OCI-LY7 (cell line): ENCODE data around the gene MEF2C. TPM values are rescaled to one million over a fixed set of nuclear protein-coding genes. Genes with fewer than 3 reads are reported as not detected.

Experiments used
- BruUV-seq: library from RNA; stranded (reverse); fragments of 400-500 nt; replicated peaks from 2 replicates; lab custom pipeline; 2021; lab: Mats Ljungman, UMichigan
- CTCF ChIA-PET: fragments of 300-600 bp; sonication (Branson Sonifier 250); formaldehyde crosslinking; loops from one replicate; lab custom pipeline; 2022; ENCODE audit warnings: antibody characterized with exemption; ENCODE audit not compliant: unreplicated experiment; lab: Charles Lee
- POLR2A ChIA-PET: fragments of 300-600 bp; sonication (Branson Sonifier 250); formaldehyde crosslinking; loops from one replicate; lab custom pipeline; 2022; ENCODE audit warnings: antibody characterized with exemption; lab: Charles Lee
- DNase-seq: peaks from one replicate; pipeline ENCODE4 v3.0.0-alpha.2; 2015; ENCODE audit warnings: low spot score
- H2AFZ ChIP-seq: fragments of 200-600 bp; sonication (generic), shearing (Covaris generic); 2 replicates; pipeline ENCODE4 v1.6.1; 2014; ENCODE audit warnings: mild to moderate bottlenecking, antibody characterized with exemption, low read length, moderate library complexity
- H3K27ac ChIP-seq: fragments of 200-600 bp; sonication (generic); 2 replicates; pipeline ENCODE4 v1.5.1; 2014; ENCODE audit warnings: mixed run types, low read depth, mild to moderate bottlenecking, moderate library complexity, low read length, inconsistent platforms; ENCODE audit not compliant: poor library complexity, severe bottlenecking
- H3K36me3 ChIP-seq: fragments of 200-600 bp; sonication (generic); 2 replicates; pipeline ENCODE4 v1.6.1; 2014; ENCODE audit warnings: mild to moderate bottlenecking, antibody characterized with exemption, low read length, moderate library complexity, mixed read lengths; ENCODE audit not compliant: insufficient read depth
- H3K4me1 ChIP-seq: fragments of 200-600 bp; sonication (generic); 2 replicates; pipeline ENCODE4 v1.5.1; 2014; ENCODE audit warnings: mild to moderate bottlenecking, low read length; ENCODE audit not compliant: insufficient read depth, poor library complexity, severe bottlenecking
- H3K4me2 ChIP-seq: fragments of 200-600 bp; sonication (generic); 2 replicates; pipeline ENCODE4 v1.6.1; 2014; ENCODE audit warnings: mild to moderate bottlenecking, low read length
- H3K4me3 ChIP-seq: fragments of 200-600 bp; sonication (generic); 2 replicates; pipeline ENCODE4 v1.5.1; 2014; ENCODE audit warnings: mild to moderate bottlenecking, low read depth, low read length; ENCODE audit not compliant: poor library complexity, severe bottlenecking
- H3K79me2 ChIP-seq: fragments of 200-600 bp; sonication (generic); 2 replicates; pipeline ENCODE4 v1.6.1; 2016; ENCODE audit warnings: low read depth, mild to moderate bottlenecking, low read length, moderate library complexity, mixed read lengths; ENCODE audit not compliant: insufficient read depth
- H3K9me2 ChIP-seq: fragments of 200-600 bp; sonication (generic); 2 replicates; pipeline ENCODE4 v1.6.1; 2016; ENCODE audit warnings: mild to moderate bottlenecking, low read length, mixed read lengths; ENCODE audit not compliant: insufficient read depth
- H3K9me3 ChIP-seq: fragments of 200-600 bp; sonication (generic); 2 replicates; pipeline ENCODE4 v1.6.1; 2014; ENCODE audit warnings: mild to moderate bottlenecking, mixed run types, low read length, mixed read lengths
- H4K20me1 ChIP-seq: fragments of 200-600 bp; sonication (generic); 2 replicates; pipeline ENCODE4 v1.6.1; 2014; ENCODE audit warnings: mild to moderate bottlenecking, antibody characterized with exemption, low read length, moderate library complexity, mixed read lengths; ENCODE audit not compliant: insufficient read depth
- CTCF ChIP-seq: fragments of 200-600 bp; sonication (generic); conservative IDR thresholded peaks from 2 replicates; pipeline ENCODE4 v1.5.1; 2014; ENCODE audit warnings: mild to moderate bottlenecking, antibody characterized with exemption, low read length, moderate library complexity, mixed read lengths
- EZH2phosphoT487 ChIP-seq: fragments of 200-600 bp; sonication (generic); IDR thresholded peaks from 2 replicates; pipeline ENCODE4 v1.6.1; 2018; ENCODE audit warnings: low read depth, borderline replicate concordance, mild to moderate bottlenecking, mixed run types, antibody characterized with exemption, low read length, moderate library complexity, mixed read lengths
- intact Hi-C: fragments of 100-400 bp; cut with micrococcal nuclease; formaldehyde crosslinking; loops from one replicate; pipeline ENCODE4 v1.10.0; 2022; ENCODE audit not compliant: unreplicated experiment
- total RNA-seq, 2 experiments: library from RNA; depleted of rRNA in 1 of 2; stranded (reverse); fragments of >200 nt in 1 of 2; shearing (Covaris generic) in 1 of 2; gene quantifications; 2 replicates each; pipeline ENCODE4 v1.2.3, GENCODE V29; 2014 to 2022

Gene MEF2C
- total RNA-seq, 2 experiments from 2014 or later: 5.5 to 57.6 TPM

- H4K20me1 ChIP-seq: no peaks in the 10 kb centered on the region
- CTCF ChIA-PET: no interaction called here
- POLR2A ChIA-PET: no interaction called here
- H3K4me2 ChIP-seq: no peak overlapping the region
- H3K79me2 ChIP-seq: no peaks in the 10 kb centered on the region
- no peak for TF ChIP-seq CTCF
- no peak overlapping the region for H3K4me3 ChIP-seq
- intact Hi-C loops: no loop called here
- no peaks in the 10 kb centered on the region for H3K9me2 ChIP-seq
- DNase-seq: no peak
- no peak overlapping the region for H2AFZ ChIP-seq
- BruUV-seq: no TSS peak
- H3K27ac ChIP-seq: no peak overlapping the region
- H3K4me1 ChIP-seq: no peaks in the 10 kb centered on the region
- no peaks in the 10 kb centered on the region for H3K36me3 ChIP-seq
- H3K9me3 ChIP-seq: no peaks in the 10 kb centered on the region
These were observed 167.5 kb downstream of the MEF2C start for GRCh38 chr5:88715503-88715902.

- no TSS peak for BruUV-seq
These were observed 169.2 kb downstream of the MEF2C start for GRCh38 chr5:88713818-88714217.

More at GRCh38 chr5:88713818-88714217, 169.2 kb downstream of the MEF2C start:
- H3K9me3 ChIP-seq: no peaks in the 10 kb centered on the region
- H2AFZ ChIP-seq: no peak overlapping the region
- TF ChIP-seq EZH2phosphoT487 (no peak), CTCF (no peak)
- H3K4me1 ChIP-seq: no peaks in the 10 kb centered on the region
- H3K4me3 ChIP-seq: no peak overlapping the region
- DNase-seq: no peak
- no peak overlapping the region for H3K27ac ChIP-seq
- H3K36me3 ChIP-seq: no peaks in the 10 kb centered on the region
- H4K20me1 ChIP-seq: no peaks in the 10 kb centered on the region
- no peak overlapping the region for H3K4me2 ChIP-seq
- ChIA-PET POLR2A (interaction anchor here (0.6 to 1.2 kb wide), 4 partner anchors 9 to 138 kb away, joined by 3 read pairs; no protein-coding TSS in a partner anchor), CTCF (no interaction called here)
- H3K9me2 ChIP-seq: no peaks in the 10 kb centered on the region
- intact Hi-C loops: no loop called here
- H3K79me2 ChIP-seq: no peaks in the 10 kb centered on the region
